ENCODE measurements around the gene PHLDB1. TPM values are rescaled to one million over a fixed set of nuclear protein-coding genes. Genes with fewer than 3 reads are reported as not detected.
A peak's percentile ranks its signal among the peaks of the same experiment; 100 is the strongest.
"Not testable (repeated sequence)": the region's sequence is repeated elsewhere in the genome, so short reads cannot be mapped to it uniquely, and the experiment has no call there.

Gene PHLDB1
- total RNA-seq, 2 donors from 2014 or later, result 102 to 105 TPM

- Histone ChIP-seq H3K27ac (peak overlapping the region; percentile 89 to 90), H3K4me1 (peaks cover 0 to 79% of the 10 kb centered on the region in 2 donors), H3K27me3 (no peaks in the 10 kb centered on the region), H3K36me3 (peaks cover 14% of the 10 kb centered on the region), H3K4me3 (peak overlapping the region; percentile 57 to 72), H3K9me3 (no peaks in the 10 kb centered on the region)
- TF ChIP-seq CTCF (IDR thresholded peaks at IDR 0.05), result no peak
- peak; percentile 64 for DNase-seq (ENCODE audit: low spot score)
Observed at GRCh38 chr11:118609380-118610224, 2.2 kb downstream of the PHLDB1 start.

- Histone ChIP-seq H3K9me3 (no peaks in the 10 kb centered on the region), H3K4me3 (peak overlapping the region; percentile 57 to 72), H3K27me3 (no peaks in the 10 kb centered on the region), H3K27ac (peak overlapping the region; percentile 89 to 90), H3K4me1 (peaks cover 0 to 78% of the 10 kb centered on the region in 2 donors), H3K36me3 (peaks cover 20% of the 10 kb centered on the region)
- TF ChIP-seq CTCF (IDR thresholded peaks at IDR 0.05), result no peak
- peak; percentile 57 for DNase-seq (ENCODE audit: low spot score)
Observed at GRCh38 chr11:118610225-118610772, 2.9 kb downstream of the PHLDB1 start.

GRCh38 chr11:118610773-118611432 is 3.5 kb downstream of the PHLDB1 start:
- peak; percentile 85 to 94 for TF ChIP-seq CTCF (IDR thresholded peaks at IDR 0.05)
- H3K27me3 ChIP-seq, result no peaks in the 10 kb centered on the region
- peak overlapping the region; percentile 89 to 90 for H3K27ac ChIP-seq
- peak; percentile 89 for DNase-seq (ENCODE audit: low spot score)
- H3K4me3 ChIP-seq, result peak overlapping the region; percentile 57 to 72
- H3K4me1 ChIP-seq, result peaks cover 0 to 82% of the 10 kb centered on the region in 2 donors
- no peaks in the 10 kb centered on the region for H3K9me3 ChIP-seq
- peaks cover 26% of the 10 kb centered on the region for H3K36me3 ChIP-seq

- Histone ChIP-seq H3K4me1 (peaks cover 0 to 82% of the 10 kb centered on the region in 2 donors), H3K27ac (peak overlapping the region; percentile 89 to 90), H3K4me3 (peak overlapping the region in 1 of 2 donors; percentile 72), H3K36me3 (peaks cover 31% of the 10 kb centered on the region)
- not testable (repeated sequence) for H3K27me3 ChIP-seq, H3K9me3 ChIP-seq
- peak; percentile 56 for DNase-seq (ENCODE audit: low spot score)
Observed at GRCh38 chr11:118611433-118611795, 4.0 kb downstream of the PHLDB1 start.

GRCh38 chr11:118612378-118612777 is 5.0 kb downstream of the PHLDB1 start:
- peaks cover 41% of the 10 kb centered on the region for H3K36me3 ChIP-seq
- no peak overlapping the region for H3K4me3 ChIP-seq
- H3K9me3 ChIP-seq, result no peaks in the 10 kb centered on the region
- H3K27me3 ChIP-seq, result no peaks in the 10 kb centered on the region
- peak overlapping the region; percentile 89 to 90 for H3K27ac ChIP-seq
- no peak for TF ChIP-seq CTCF (IDR thresholded peaks at IDR 0.05)
- H3K4me1 ChIP-seq, result peaks cover 0 to 85% of the 10 kb centered on the region in 2 donors
- DNase-seq (ENCODE audit: low spot score), result no peak

GRCh38 chr11:118614511-118614910 is 7.1 kb downstream of the PHLDB1 start:
- TF ChIP-seq CTCF (IDR thresholded peaks at IDR 0.05), result no peak
- Histone ChIP-seq H3K36me3 (peaks cover 48% of the 10 kb centered on the region), H3K4me3 (no peak overlapping the region), H3K9me3 (no peaks in the 10 kb centered on the region), H3K27ac (no peak overlapping the region), H3K4me1 (peaks cover 0 to 94% of the 10 kb centered on the region in 2 donors), H3K27me3 (no peaks in the 10 kb centered on the region)
- DNase-seq (ENCODE audit: low spot score), result no peak

Data from right atrium auricular region (tissue), 2 donors.